ENCODE results near the gene RBM12.
A peak's percentile ranks its signal among the peaks of the same experiment; 100 is the strongest.

Gene RBM12

DNA sequence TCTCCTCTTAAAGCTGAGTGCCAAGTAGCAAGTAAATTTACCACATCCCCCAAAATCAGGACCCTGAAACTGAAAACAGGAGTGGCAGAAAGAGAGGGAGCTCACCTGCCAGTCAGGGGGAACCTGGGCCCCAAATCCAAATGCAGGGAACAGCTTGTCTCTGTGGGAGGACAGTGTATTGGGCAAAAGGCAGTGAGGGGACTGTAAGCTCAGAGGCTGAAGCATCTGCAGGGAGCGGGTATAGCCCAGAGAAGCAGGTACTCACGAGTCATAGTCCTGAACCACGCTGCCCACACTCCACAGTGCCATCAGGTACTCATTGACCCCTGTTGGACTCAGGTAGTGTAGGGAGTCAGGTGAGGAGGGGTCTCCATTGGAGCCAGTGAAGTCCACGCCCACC is 34.1 kb downstream of the RBM12 start:
- H3K36me3 ChIP-seq (ENCODE audit: insufficient read depth, low read length) = peaks cover 68% of the 10 kb centered on the region
- 94% methylated on average over 4 of the region's 4 CpGs for WGBS
- H3K27me3 ChIP-seq (ENCODE audit: insufficient read depth, low read length) = no peaks in the 10 kb centered on the region
- no peak overlapping the region for H3K27ac ChIP-seq (ENCODE audit: low read depth, low read length)
- no peaks in the 10 kb centered on the region for H3K9me3 ChIP-seq (ENCODE audit: insufficient read depth, low read depth, low read length)
- no peak overlapping the region for H3K4me3 ChIP-seq (ENCODE audit: low read length)
- H3K4me1 ChIP-seq (ENCODE audit: insufficient read depth, low read length) = no peaks in the 10 kb centered on the region
- H3K9ac ChIP-seq (ENCODE audit: low read depth, low read length) = no peak overlapping the region

DNA sequence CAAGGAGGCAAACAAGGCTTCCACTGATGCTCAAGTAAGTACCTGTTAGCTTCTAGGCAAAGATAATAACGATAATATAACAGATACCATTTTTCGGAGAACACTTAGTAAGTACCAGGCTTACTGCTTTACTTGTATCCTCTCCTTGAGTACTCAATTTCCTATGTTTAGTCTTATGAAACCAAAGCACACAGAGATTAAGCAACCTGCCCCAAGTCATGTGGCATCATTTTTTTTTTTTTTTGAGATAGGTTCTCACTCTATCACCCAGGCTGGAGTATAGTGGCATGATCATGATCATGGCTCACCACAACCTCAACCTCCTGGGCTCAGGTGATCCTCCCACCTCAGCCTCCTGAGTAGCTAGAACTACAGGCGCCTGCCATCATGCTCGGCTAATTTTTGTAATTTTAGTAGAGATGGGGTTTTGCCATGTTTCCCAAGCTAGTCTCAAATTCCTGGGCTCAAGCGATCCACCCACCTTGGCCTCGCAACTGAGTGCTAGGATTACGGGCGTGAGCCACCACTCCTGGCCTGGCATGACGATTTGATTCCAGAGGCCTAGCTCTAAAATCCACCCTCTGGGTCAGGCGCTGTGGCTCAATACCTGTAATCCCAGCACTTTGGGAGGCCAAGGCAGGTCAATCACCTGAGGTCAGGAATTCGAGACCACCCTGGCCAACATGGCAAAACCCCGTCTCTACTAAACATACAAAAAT is 35.1 kb downstream of the RBM12 start:
- no peak overlapping the region for H3K9ac ChIP-seq (ENCODE audit: low read depth, low read length)
- WGBS = 94% methylated on average over 12 of the region's 12 CpGs
- H3K9me3 ChIP-seq (ENCODE audit: insufficient read depth, low read depth, low read length) = no peaks in the 10 kb centered on the region
- H3K4me3 ChIP-seq (ENCODE audit: low read length) = no peak overlapping the region
- H3K27ac ChIP-seq (ENCODE audit: low read depth, low read length) = no peak overlapping the region
- no peaks in the 10 kb centered on the region for H3K27me3 ChIP-seq (ENCODE audit: insufficient read depth, low read length)
- H3K36me3 ChIP-seq (ENCODE audit: insufficient read depth, low read length) = peaks cover 77% of the 10 kb centered on the region
- no peaks in the 10 kb centered on the region for H3K4me1 ChIP-seq (ENCODE audit: insufficient read depth, low read length)

DNA sequence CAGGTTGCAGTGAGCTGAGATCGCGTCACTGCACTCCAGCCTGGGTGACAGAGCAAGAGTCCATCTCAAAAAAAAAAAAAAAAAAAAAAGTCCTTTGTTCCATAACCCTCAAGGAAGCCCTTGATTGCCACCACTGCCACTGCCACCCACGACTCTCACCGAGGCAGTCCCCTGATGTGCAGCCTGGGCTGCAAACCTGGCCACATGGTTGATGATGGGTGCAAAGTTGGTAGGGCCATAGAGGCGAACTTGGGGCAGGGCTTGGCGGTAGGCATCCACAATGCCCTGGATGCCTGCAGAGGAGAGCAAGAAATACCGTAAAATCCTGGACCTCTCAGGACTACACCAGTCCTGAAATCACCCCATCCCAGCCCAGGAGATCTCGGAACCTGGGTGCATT is 37.6 kb downstream of the RBM12 start:
- H3K9ac ChIP-seq (ENCODE audit: low read depth, low read length) = no peak overlapping the region
- peaks cover 76% of the 10 kb centered on the region for H3K36me3 ChIP-seq (ENCODE audit: insufficient read depth, low read length)
- WGBS = 97% methylated on average over 8 of the region's 8 CpGs

DNA sequence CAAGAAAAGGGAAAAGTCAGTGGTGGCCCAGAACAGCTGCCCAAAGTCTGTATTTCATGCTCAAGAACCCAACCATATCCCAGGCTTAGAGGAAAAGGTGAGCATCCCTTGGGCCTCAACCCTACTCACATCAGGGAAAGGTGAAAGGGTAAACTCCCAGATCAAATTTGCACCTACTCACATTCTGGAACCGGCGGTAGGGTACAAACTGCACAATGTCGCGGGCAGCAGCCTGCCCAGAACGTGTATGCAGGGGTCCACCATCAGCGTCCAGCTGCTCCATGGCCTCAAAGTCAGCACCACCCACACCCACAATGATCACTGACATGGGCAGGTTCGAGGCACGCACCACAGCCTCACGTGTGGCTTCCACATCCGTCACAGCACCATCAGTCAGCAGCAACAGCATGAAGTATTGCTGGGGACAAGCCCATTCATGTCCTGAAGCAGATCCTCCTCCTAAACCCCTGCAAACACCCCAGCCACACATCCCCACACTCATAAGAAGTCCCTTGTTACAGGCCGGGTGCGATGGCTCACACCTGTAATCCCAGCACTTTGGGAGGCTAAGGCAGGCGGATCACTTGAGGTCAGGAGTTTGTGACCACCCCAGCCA is 38.2 kb downstream of the RBM12 start:
- Histone ChIP-seq H3K4me1 (ENCODE audit: insufficient read depth, low read length) (no peaks in the 10 kb centered on the region), H3K27ac (ENCODE audit: low read depth, low read length) (no peak overlapping the region), H3K9me3 (ENCODE audit: insufficient read depth, low read depth, low read length) (no peaks in the 10 kb centered on the region), H3K36me3 (ENCODE audit: insufficient read depth, low read length) (peaks cover 73% of the 10 kb centered on the region), H3K4me3 (ENCODE audit: low read length) (no peak overlapping the region), H3K9ac (ENCODE audit: low read depth, low read length) (no peak overlapping the region), H3K27me3 (ENCODE audit: insufficient read depth, low read length) (no peaks in the 10 kb centered on the region)
- WGBS = 95% methylated on average over 13 of the region's 13 CpGs

More for the DNA sequence above, 37.6 kb downstream of the RBM12 start:
- Histone ChIP-seq H3K27ac (ENCODE audit: low read depth, low read length) (no peak overlapping the region), H3K9me3 (ENCODE audit: insufficient read depth, low read depth, low read length) (no peaks in the 10 kb centered on the region), H3K4me3 (ENCODE audit: low read length) (no peak overlapping the region), H3K4me1 (ENCODE audit: insufficient read depth, low read length) (no peaks in the 10 kb centered on the region), H3K27me3 (ENCODE audit: insufficient read depth, low read length) (no peaks in the 10 kb centered on the region)

DNA sequence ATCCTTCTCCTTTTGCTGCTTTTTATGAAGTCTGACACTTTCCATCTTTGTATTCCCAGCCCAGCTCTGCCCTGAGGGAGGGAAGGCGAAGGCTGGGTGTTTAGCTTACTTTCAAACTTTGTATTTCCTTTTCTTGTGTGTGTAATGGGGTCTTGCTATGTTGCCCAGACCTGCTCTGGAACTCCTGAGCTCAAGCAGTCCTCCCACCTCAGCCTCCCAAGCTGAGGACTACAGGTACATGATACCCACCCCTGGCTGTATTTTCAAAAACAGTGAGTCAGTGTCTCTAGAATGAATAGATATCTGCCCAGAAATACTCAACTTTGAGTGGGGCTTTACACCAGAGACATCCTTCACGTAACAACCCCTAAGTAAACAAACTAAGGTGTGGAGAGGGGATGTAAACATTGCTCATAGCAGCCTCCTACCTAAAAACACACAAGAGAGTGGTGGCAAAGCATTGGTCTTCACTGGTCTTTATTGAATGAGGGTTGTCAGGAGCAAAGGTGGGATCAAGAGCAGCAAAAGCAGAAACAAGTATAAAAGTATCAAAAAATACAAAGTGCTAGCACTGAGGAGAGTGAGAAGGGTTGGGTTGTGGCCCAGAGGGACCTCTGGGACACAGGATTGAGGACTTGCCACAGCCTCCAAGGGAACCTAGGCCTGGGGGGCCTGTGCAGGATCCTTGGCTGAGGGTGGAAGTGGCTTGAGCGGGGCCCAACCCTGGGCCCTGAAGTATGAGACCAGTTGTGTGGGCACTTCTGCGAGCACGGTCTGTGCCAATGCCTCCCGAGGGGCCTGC is 38.9 kb downstream of the RBM12 start:
- H3K4me3 ChIP-seq (ENCODE audit: low read length) = no peak overlapping the region
- no peaks in the 10 kb centered on the region for H3K4me1 ChIP-seq (ENCODE audit: insufficient read depth, low read length)
- no peaks in the 10 kb centered on the region for H3K27me3 ChIP-seq (ENCODE audit: insufficient read depth, low read length)
- H3K9ac ChIP-seq (ENCODE audit: low read depth, low read length) = no peak overlapping the region
- H3K9me3 ChIP-seq (ENCODE audit: insufficient read depth, low read depth, low read length) = no peaks in the 10 kb centered on the region
- H3K27ac ChIP-seq (ENCODE audit: low read depth, low read length) = no peak overlapping the region
- H3K36me3 ChIP-seq (ENCODE audit: insufficient read depth, low read length) = peaks cover 66% of the 10 kb centered on the region
- WGBS = 96% methylated on average over 5 of the region's 6 CpGs

DNA sequence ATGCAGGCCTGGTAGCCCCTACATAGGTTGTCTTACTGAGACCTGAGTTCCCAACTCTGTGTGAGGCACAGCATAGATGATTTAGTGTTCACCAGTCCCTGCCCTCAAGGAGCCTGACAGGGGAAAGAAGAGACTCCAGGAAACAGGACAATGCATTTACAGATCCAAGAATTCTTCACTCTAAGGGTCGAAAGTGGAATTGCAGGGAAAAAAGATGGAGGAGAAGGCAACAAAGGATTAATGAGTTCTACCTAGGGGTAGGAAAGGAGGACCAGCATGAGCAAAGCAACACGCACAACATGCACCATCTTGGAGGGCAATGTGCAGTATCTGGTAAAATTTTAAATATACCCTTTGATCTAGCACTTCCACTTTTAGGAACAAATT is 43.1 kb downstream of the RBM12 start:
- H3K36me3 ChIP-seq (ENCODE audit: insufficient read depth, low read length) = peaks cover 26% of the 10 kb centered on the region
- H3K4me1 ChIP-seq (ENCODE audit: insufficient read depth, low read length) = peaks cover 7% of the 10 kb centered on the region; the same call in 1 of the 2 replicates
- H3K9me3 ChIP-seq (ENCODE audit: insufficient read depth, low read depth, low read length) = no peaks in the 10 kb centered on the region
- no peak overlapping the region for H3K4me3 ChIP-seq (ENCODE audit: low read length)
- H3K9ac ChIP-seq (ENCODE audit: low read depth, low read length) = no peak overlapping the region
- peaks cover 11% of the 10 kb centered on the region for H3K27me3 ChIP-seq (ENCODE audit: insufficient read depth, low read length)
- no peak overlapping the region for H3K27ac ChIP-seq (ENCODE audit: low read depth, low read length)
- WGBS = 88% methylated on average over 2 of the region's 2 CpGs

DNA sequence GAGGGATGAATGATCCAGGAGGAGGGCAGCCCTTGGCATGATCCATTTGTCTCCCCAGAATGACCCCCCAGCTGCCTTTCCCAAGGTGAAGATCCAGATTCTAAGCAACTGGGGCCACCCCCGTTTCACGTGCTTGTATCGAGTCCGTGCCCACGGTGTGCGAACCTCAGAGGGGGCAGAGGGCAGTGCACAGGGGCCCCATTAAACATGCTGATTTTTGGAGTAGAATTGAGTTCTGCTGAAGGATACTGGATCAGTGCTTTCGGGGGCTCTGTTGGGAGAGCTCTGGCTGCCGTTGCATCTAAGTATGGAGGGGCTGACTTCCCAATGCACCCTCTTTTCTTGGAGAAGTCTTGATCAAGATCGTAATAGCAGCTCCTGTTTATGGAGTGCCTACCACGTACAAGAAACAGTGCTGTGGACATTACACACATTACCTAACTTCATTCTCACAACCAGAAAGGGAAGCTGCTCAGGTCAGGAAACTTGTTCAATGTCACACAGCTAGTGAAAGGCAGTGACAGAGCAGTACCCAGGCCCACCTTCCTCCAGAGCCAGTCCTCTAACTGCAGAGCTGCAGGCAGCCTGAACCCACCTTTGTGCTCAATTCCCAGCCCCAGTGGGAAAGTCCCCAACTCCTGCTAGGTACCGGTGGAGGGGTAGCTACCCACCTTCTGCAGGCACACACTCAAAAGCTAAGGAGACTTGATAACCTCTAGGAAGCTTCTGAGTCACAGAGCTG is 43.7 kb downstream of the RBM12 start:
- Histone ChIP-seq H3K4me3 (ENCODE audit: low read length) (no peak overlapping the region), H3K9me3 (ENCODE audit: insufficient read depth, low read depth, low read length) (no peaks in the 10 kb centered on the region), H3K9ac (ENCODE audit: low read depth, low read length) (no peak overlapping the region), H3K36me3 (ENCODE audit: insufficient read depth, low read length) (peaks cover 21% of the 10 kb centered on the region), H3K4me1 (ENCODE audit: insufficient read depth, low read length) (peaks cover 7% of the 10 kb centered on the region; the same call in 1 of the 2 replicates), H3K27ac (ENCODE audit: low read depth, low read length) (no peak overlapping the region), H3K27me3 (ENCODE audit: insufficient read depth, low read length) (peaks cover 11% of the 10 kb centered on the region)
- 95% methylated on average over 11 of the region's 11 CpGs for WGBS

DNA sequence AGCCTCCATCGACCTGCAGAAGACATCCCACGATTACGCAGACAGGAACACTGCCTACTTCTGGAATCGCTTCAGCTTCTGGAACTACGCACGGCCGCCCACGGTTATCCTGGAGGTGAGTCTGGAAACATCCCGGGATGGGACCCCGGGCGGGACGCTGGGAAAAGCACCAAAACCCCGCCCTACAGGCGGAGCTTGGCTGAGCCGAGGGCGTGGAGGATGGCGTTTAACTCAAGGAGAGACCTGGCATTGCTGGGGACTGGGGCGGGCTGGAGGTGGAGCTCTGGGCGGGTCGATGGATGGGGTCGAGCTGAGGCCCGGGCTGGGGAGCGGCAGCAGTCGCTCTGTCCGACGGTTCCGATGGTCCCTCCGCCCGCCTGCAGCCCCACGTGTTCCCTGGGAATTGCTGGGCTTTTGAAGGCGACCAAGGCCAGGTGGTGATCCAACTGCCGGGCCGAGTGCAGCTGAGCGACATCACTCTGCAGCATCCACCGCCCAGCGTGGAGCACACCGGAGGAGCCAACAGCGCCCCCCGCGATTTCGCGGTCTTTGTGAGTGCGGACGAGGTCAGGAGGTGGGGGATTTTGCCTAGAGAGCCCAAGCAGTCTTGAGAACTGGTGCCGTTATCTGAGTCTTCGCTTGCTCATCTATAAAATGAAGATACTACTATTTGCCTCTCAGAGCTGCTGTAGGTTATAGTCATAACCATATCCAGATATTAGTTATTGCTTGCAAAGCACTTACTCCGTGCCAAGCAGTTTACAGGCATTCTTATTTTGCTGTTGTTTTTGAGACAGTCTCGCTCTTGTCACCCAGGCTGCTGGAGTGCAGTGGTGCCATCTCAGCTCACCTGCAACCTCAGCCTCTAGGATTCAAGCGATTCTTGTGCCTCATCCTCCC is 45.3 kb downstream of the RBM12 start:
- H3K27me3 ChIP-seq (ENCODE audit: insufficient read depth, low read length) = peaks cover 11% of the 10 kb centered on the region
- H3K9ac ChIP-seq (ENCODE audit: low read depth, low read length) = peak overlapping the region; percentile 61
- peak overlapping the region; percentile 21; the same call in 1 of the 2 replicates for H3K27ac ChIP-seq (ENCODE audit: low read depth, low read length)
- peaks cover 7% of the 10 kb centered on the region; the same call in 1 of the 2 replicates for H3K4me1 ChIP-seq (ENCODE audit: insufficient read depth, low read length)
- 6% methylated on average over 49 of the region's 49 CpGs for WGBS
- peak overlapping the region; percentile 66 for H3K4me3 ChIP-seq (ENCODE audit: low read length)
- no peaks in the 10 kb centered on the region for H3K9me3 ChIP-seq (ENCODE audit: insufficient read depth, low read depth, low read length)
- peaks cover 7% of the 10 kb centered on the region for H3K36me3 ChIP-seq (ENCODE audit: insufficient read depth, low read length)

DNA sequence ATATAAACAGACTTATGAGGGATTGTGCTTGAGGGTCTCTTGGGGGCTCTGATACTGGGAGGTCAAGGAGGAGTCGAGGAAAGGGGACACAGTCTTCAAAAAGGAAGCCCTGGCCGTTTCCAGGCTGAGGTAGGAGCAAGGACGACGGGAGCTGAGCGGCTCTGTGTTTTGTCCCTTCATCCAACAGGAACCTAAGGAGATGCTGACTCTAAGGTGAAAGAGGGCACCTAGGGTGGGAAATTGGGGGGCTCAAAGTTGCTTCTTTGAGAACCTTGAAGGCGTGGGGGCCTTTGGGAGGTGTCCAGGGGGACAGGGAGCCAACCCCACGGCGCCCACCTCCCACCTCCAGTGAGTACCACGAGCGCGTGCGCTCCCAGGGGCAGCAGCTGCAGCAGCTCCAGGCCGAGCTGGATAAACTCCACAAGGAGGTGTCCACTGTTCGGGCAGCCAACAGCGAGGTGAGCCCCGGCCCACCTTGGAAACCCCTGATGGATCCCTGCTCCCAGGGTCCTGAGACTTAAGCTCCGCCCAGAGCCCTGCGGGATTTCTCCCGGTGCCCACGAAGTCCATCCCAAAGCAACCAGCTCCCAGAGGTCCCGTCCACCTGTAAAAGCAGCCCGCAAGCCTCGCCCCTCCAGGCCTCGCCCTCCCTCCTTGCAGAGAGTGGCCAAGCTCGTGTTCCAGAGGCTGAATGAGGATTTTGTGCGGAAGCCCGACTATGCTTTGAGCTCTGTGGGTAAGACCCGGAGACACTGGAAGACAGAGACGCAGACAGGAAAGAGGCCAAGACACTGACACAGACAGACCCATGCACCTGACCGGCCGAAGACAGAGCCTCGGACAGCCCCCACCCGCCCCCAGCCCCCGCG is 46.2 kb downstream of the RBM12 start:
- 0 out of 2 replicates have a peak overlapping the region, but pooled peaks have one; percentile 27 for H3K9ac ChIP-seq (ENCODE audit: low read depth, low read length)
- peaks cover 7% of the 10 kb centered on the region; the same call in 1 of the 2 replicates for H3K4me1 ChIP-seq (ENCODE audit: insufficient read depth, low read length)
- 20% methylated on average over 35 of the region's 35 CpGs for WGBS
- H3K4me3 ChIP-seq (ENCODE audit: low read length) = peak overlapping the region; percentile 66
- no peak overlapping the region for H3K27ac ChIP-seq (ENCODE audit: low read depth, low read length)
- H3K9me3 ChIP-seq (ENCODE audit: insufficient read depth, low read depth, low read length) = no peaks in the 10 kb centered on the region
- H3K27me3 ChIP-seq (ENCODE audit: insufficient read depth, low read length) = peaks cover 11% of the 10 kb centered on the region
- peaks cover 3% of the 10 kb centered on the region; the same call in 1 of the 2 replicates for H3K36me3 ChIP-seq (ENCODE audit: insufficient read depth, low read length)
